ENCODE results near the gene BPTF.
"Not testable (repeated sequence)": the region's sequence is repeated elsewhere in the genome, so short reads cannot be mapped to it uniquely, and the experiment has no call there.

BPTF gene

DNA sequence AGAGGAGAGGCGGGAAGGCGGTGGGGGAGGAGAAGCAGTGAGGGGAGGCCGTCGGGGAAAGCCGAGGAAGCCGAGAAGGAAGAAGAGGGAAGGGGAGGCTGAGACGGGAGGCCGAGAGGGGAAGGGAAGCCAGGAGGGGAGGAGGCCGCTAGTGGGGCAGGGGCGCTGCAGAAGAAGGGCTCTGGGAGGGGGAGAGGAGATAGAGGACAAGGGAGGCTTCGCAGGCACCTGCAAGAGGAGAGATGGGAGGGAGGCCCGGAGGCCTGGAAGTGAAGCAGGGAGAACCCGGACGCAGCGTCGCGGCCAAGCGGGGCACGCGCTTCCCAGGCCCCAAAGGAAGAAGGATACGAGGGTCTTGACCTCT is 168.7 kb downstream of the BPTF start:
- Histone ChIP-seq H3K9me3 (ENCODE audit: insufficient read depth, low read length) (no peaks in the 10 kb centered on the region), H3K4me2 (ENCODE audit: low read depth, low read length, poor library complexity, severe bottlenecking) (peak overlapping the region; percentile 69), H3K4me3 (ENCODE audit: insufficient read depth, low read length, poor library complexity, severe bottlenecking) (peak overlapping the region; percentile 85), H2AFZ (ENCODE audit: low read depth, low read length, severe bottlenecking) (peak overlapping the region; percentile 69), H3K79me2 (ENCODE audit: insufficient read depth, low read length) (no peaks in the 10 kb centered on the region), H3K9ac (ENCODE audit: low read length) (peak overlapping the region; percentile 95), H3K27ac (ENCODE audit: low read depth, low read length) (peak overlapping the region; percentile 86), H3F3A (ENCODE audit: insufficient read depth) (peaks cover 28% of the 10 kb centered on the region), H3K27me3 (ENCODE audit: low read length) (no peaks in the 10 kb centered on the region), H4K20me1 (ENCODE audit: low read depth, low read length) (no peaks in the 10 kb centered on the region), H3K36me3 (ENCODE audit: low read length) (no peaks in the 10 kb centered on the region), H3K9me2 (replicated peaks; ENCODE audit: insufficient read depth, low read length) (no peaks in the 10 kb centered on the region)
- TF ChIP-seq, protein P1, sequence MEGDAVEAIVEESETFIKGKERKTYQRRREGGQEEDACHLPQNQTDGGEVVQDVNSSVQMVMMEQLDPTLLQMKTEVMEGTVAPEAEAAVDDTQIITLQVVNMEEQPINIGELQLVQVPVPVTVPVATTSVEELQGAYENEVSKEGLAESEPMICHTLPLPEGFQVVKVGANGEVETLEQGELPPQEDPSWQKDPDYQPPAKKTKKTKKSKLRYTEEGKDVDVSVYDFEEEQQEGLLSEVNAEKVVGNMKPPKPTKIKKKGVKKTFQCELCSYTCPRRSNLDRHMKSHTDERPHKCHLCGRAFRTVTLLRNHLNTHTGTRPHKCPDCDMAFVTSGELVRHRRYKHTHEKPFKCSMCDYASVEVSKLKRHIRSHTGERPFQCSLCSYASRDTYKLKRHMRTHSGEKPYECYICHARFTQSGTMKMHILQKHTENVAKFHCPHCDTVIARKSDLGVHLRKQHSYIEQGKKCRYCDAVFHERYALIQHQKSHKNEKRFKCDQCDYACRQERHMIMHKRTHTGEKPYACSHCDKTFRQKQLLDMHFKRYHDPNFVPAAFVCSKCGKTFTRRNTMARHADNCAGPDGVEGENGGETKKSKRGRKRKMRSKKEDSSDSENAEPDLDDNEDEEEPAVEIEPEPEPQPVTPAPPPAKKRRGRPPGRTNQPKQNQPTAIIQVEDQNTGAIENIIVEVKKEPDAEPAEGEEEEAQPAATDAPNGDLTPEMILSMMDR (IDR thresholded peaks at IDR 0.05; ENCODE audit: insufficient read depth, low read length, poor library complexity, severe bottlenecking): no peak
- TF ChIP-seq EZH2phosphoT487 (conservative IDR thresholded peaks at IDR 0.05; ENCODE audit: low read length): no peak

DNA sequence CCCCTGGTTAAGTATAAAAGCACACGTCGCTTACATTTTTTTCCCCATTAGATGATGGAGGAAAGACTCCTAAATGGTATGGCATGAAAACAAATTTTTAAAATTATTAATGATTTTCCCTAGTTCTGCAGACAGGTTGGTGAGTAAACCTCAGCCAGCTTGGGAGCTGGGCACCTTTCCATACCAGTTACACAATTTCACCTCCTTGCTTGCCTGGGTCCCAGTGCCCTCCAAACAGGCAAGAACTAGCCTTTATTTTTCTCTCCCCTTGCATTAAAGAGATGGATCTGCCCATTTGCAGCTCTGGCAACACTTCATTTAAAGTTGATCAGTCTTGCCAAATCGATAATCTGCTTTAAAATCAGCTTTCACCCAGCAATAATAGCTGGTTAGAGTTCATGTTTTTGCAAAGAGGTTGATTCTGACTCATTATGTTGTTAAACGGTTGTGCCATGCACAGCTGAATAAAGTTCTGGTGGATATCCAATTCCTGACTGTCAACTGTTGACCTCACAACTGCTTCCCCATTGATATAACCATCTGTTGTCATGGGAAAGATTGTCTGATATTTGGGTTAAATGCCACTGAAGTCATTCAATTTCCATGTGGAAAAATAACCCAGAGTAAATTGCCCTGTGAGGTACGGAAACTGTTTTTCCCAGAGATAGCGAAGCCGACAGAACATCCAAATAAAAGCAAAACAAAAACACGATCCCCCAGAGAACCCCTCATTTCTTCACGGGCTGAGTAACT is 169.7 kb downstream of the BPTF start:
- no peaks in the 10 kb centered on the region for H3K9me2 ChIP-seq (replicated peaks; ENCODE audit: insufficient read depth, low read length)
- no peaks in the 10 kb centered on the region for H4K20me1 ChIP-seq (ENCODE audit: low read depth, low read length)
- no peak for TF ChIP-seq EZH2phosphoT487 (conservative IDR thresholded peaks at IDR 0.05; ENCODE audit: low read length)
- TF ChIP-seq, protein P1 (IDR thresholded peaks at IDR 0.05; ENCODE audit: insufficient read depth, low read length, poor library complexity, severe bottlenecking): no peak
- H3K27ac ChIP-seq (ENCODE audit: low read depth, low read length): no peak overlapping the region
- H3K36me3 ChIP-seq (ENCODE audit: low read length): no peaks in the 10 kb centered on the region
- peak overlapping the region; percentile 69 for H3K4me2 ChIP-seq (ENCODE audit: low read depth, low read length, poor library complexity, severe bottlenecking)
- no peaks in the 10 kb centered on the region for H3K9me3 ChIP-seq (ENCODE audit: insufficient read depth, low read length)
- H3F3A ChIP-seq (ENCODE audit: insufficient read depth): peaks cover 28% of the 10 kb centered on the region
- H3K4me3 ChIP-seq (ENCODE audit: insufficient read depth, low read length, poor library complexity, severe bottlenecking): peak overlapping the region; percentile 25
- no peak overlapping the region for H2AFZ ChIP-seq (ENCODE audit: low read depth, low read length, severe bottlenecking)
- no peaks in the 10 kb centered on the region for H3K79me2 ChIP-seq (ENCODE audit: insufficient read depth, low read length)
- H3K9ac ChIP-seq (ENCODE audit: low read length): peak overlapping the region; percentile 29; the same call in 1 of the 2 replicates
- no peaks in the 10 kb centered on the region for H3K27me3 ChIP-seq (ENCODE audit: low read length)

DNA sequence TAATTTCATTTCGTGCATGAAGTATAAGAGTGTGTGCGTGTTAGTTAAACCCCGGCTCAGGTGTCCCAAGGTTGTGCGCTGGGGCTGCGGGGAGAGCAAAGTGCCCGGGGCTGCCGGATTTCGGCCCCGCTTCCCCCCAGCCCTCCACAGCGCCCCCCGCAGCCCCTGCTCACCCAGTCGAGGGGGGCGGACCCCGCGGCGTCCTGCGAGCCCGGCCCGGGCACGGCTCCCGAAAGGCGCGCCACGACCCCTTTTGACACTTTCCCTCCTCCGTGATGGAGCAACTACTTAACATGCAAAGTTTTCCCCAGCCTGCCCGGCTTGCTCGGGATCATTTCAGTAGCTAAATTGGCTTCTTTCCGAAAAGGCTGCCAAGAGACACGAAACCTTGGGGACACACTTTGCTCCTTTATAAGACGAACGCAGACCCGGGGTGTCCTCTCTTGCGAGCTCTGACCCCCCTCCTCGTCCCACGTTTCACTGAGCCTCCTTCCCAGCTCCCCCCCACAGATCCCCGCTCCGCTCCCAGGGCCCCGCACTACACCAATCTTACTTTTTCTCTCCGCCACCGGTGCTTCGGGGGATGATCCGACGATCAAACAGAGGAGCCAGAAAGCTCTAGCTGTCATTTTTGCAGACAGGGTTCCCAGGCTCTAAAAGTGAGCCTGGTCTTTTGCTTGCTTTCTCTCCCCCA is 170.4 kb downstream of the BPTF start:
- Histone ChIP-seq H3K4me2 (ENCODE audit: low read depth, low read length, poor library complexity, severe bottlenecking) (peak overlapping the region; percentile 69), H3K9ac (ENCODE audit: low read length) (peak overlapping the region; percentile 29; the same call in 1 of the 2 replicates), H3K4me3 (ENCODE audit: insufficient read depth, low read length, poor library complexity, severe bottlenecking) (peak overlapping the region; percentile 21), H3K27me3 (ENCODE audit: low read length) (no peaks in the 10 kb centered on the region), H3K9me2 (replicated peaks; ENCODE audit: insufficient read depth, low read length) (no peaks in the 10 kb centered on the region), H3K79me2 (ENCODE audit: insufficient read depth, low read length) (no peaks in the 10 kb centered on the region), H3K36me3 (ENCODE audit: low read length) (no peaks in the 10 kb centered on the region), H3K9me3 (ENCODE audit: insufficient read depth, low read length) (no peaks in the 10 kb centered on the region), H3K27ac (ENCODE audit: low read depth, low read length) (no peak overlapping the region), H3F3A (ENCODE audit: insufficient read depth) (peaks cover 27% of the 10 kb centered on the region), H4K20me1 (ENCODE audit: low read depth, low read length) (no peaks in the 10 kb centered on the region), H2AFZ (ENCODE audit: low read depth, low read length, severe bottlenecking) (no peak overlapping the region)
- TF ChIP-seq, protein P1 (IDR thresholded peaks at IDR 0.05; ENCODE audit: insufficient read depth, low read length, poor library complexity, severe bottlenecking): no peak
- TF ChIP-seq EZH2phosphoT487 (conservative IDR thresholded peaks at IDR 0.05; ENCODE audit: low read length): no peak

DNA sequence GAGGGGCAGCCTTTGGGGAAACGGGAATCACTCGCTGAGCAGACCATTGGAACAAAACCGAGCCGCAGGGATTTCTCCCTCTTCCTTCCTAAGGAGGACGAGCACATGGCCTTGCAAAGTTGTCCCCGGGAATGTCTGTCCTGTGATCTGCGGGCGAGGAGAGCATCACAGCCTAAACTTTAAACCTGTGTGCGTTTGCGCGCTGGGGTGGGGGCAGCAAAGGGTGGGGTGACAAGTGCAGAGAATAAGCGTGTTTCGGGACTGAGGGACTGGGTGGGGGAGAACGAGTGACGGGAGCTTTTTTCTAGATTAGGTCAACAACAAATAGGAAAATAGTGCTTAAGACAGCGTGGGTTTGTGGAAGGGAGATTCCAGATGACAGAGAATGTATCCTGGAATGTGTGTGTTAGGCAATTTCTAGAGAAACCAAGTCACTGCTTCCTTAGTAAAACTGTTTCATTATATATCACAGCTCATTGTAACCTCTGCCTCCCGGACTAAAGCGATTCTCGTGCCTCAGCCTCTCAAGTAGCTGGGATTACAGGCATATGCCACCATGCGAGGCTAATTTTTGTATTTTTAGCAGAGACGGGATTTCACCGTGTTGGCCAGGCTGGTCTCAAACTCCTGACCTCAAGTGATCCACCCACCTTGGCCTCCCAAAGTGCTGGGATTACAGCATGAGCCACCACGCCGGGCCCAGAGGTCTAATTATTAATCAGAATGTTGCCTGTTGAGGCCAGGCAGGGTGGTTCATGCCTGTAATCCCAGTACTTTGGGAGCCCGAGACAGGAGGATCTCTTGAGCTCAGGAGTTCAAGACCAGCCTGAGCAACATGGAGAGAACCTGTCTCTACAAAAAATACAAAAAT is 171.2 kb downstream of the BPTF start, which contains the start of gene C17orf58:
Gene C17orf58 (minus strand): TSS at position 169 of the 871 bp plus-strand sequence. CDS start 271 bp downstream, outside the sequence.
- H2AFZ ChIP-seq (ENCODE audit: low read depth, low read length, severe bottlenecking); H3K27ac ChIP-seq (ENCODE audit: low read depth, low read length); H3K36me3 ChIP-seq (ENCODE audit: low read length); H3K79me2 ChIP-seq (ENCODE audit: insufficient read depth, low read length); H3K9me3 ChIP-seq (ENCODE audit: insufficient read depth, low read length); H3K27me3 ChIP-seq (ENCODE audit: low read length); H4K20me1 ChIP-seq (ENCODE audit: low read depth, low read length); H3K9me2 ChIP-seq (replicated peaks; ENCODE audit: insufficient read depth, low read length): not testable (repeated sequence)
- H3K4me3 ChIP-seq (ENCODE audit: insufficient read depth, low read length, poor library complexity, severe bottlenecking): peak within 1 kb of the TSS; percentile 21
- peak within 1 kb of the TSS; percentile 29; the same call in 1 of the 2 replicates for H3K9ac ChIP-seq (ENCODE audit: low read length)
- peaks cover 19% of the 10 kb centered on the region for H3F3A ChIP-seq (ENCODE audit: insufficient read depth)
- H3K4me2 ChIP-seq (ENCODE audit: low read depth, low read length, poor library complexity, severe bottlenecking): peak within 1 kb of the TSS; percentile 69

Measured in SU-DHL-6 (cell line).